Heart left ventricle (tissue), 16 donors: ENCODE results near the gene HLCS. TPM values are rescaled to one million over a fixed set of nuclear protein-coding genes. Genes with fewer than 3 reads are reported as not detected.

Experiments used
- ATAC-seq, 4 donors: fragments of 200-7000 bp; cut with Tn5 transposase; one replicate each; pipeline ENCODE4 v1.9.1; 2020 to 2022; ENCODE audit warnings: moderate library complexity in 4 of 4, mild to moderate bottlenecking in 3 of 4, moderate number of reproducible peaks in 1 of 4
- DNase-seq, 5 donors: peaks; one replicate each; pipeline ENCODE4 v3.0.0-alpha.2; 2020
- H3K27ac ChIP-seq, 12 donors: fragments of 200-600 bp; sonication (generic) in 4 of 12; one replicate each; pipeline versions ENCODE4 v1.5.0 to v1.8.0; 2016 to 2022; ENCODE audit warnings: mild to moderate bottlenecking in 2 of 12
- H3K27me3 ChIP-seq, 9 donors: fragments of 200-600 bp; sonication (generic) in 2 of 9; one replicate each; pipeline versions ENCODE4 v1.5.1 to v1.8.0; 2016 to 2022; ENCODE audit warnings: mild to moderate bottlenecking in 3 of 9
- H3K36me3 ChIP-seq, 9 donors: fragments of 200-600 bp; sonication (generic) in 2 of 9; one replicate each; pipeline versions ENCODE4 v1.5.0 to v1.8.0; 2018 to 2022; ENCODE audit warnings: mild to moderate bottlenecking in 2 of 9
- H3K4me1 ChIP-seq, 12 donors: fragments of 200-600 bp; sonication (generic) in 4 of 12; one replicate each; pipeline versions ENCODE4 v1.5.0 to v1.8.0; 2016 to 2022; ENCODE audit warnings: mild to moderate bottlenecking in 3 of 12
- H3K4me3 ChIP-seq, 12 donors: fragments of 200-600 bp; sonication (generic) in 4 of 12; one replicate each; pipeline versions ENCODE4 v1.5.0 to v1.8.0; 2017 to 2022; ENCODE audit warnings: mild to moderate bottlenecking in 9 of 12, moderate library complexity in 4 of 12
- H3K9me3 ChIP-seq, 12 donors: fragments of 200-600 bp; sonication (generic) in 4 of 12; one replicate each; pipeline versions ENCODE4 v1.5.0 to v1.8.0; 2016 to 2022; ENCODE audit warnings: mild to moderate bottlenecking in 1 of 12
- CTCF ChIP-seq, 12 donors: fragments of 200-600 bp; sonication (generic) in 4 of 12; IDR thresholded peaks; one replicate each; pipeline versions ENCODE4 v1.5.0 to v1.8.0; 2018 to 2022; ENCODE audit warnings: antibody characterized with exemption in 12 of 12, mild to moderate bottlenecking in 5 of 12
- POLR2A ChIP-seq, 2 donors: fragments of 450-650 bp; IDR thresholded peaks; one replicate each; pipeline ENCODE4 v1.6.1; 2017; ENCODE audit warnings: antibody characterized with exemption in 2 of 2, mild to moderate bottlenecking in 2 of 2, moderate library complexity in 2 of 2
- WGBS, 4 donors: extraction: QIAGEN DNeasy Blood & Tissue Kit in 2 of 4; methylation state at CpG; one replicate each; pipeline versions ENCODE4 v1.1.5 to v1.1.7; 2013 to 2018; 5-methylcytosine and 5-hydroxymethylcytosine counted together
- intact Hi-C, 10 donors: fragments of 100-400 bp; cut with DNase I; formaldehyde crosslinking; loops; one replicate each; pipeline versions ENCODE4 v1.11.1 to v1.14.2; 2022
- polyA plus RNA-seq, 2 donors: library from polyadenylated mRNA; stranded (reverse); fragments of 200-250 nt; gene quantifications; one replicate each; pipeline ENCODE4 v1.2.3, GENCODE V29; 2013
- total RNA-seq, 9 donors: library from RNA; depleted of rRNA in 2 of 9; stranded (reverse); fragments of >200 nt in 2 of 9; fragmentation: NEBNext Ultra II Directional in 3 of 9; extraction: Animal tissue kit (Norgen Biotek cat#: 25700) in 3 of 9; gene quantifications; one replicate each; pipeline versions ENCODE4 v1.1.0 to v1.2.4, GENCODE V29; 2016 to 2023
- donor health status: ischemic (EF 13 %, LVEDD 7.1; RV severe dilation, severe dysfunction).
- donor health status: healthy with polysubstance abuse.
- donor health status: DM: no; HTN: yes; CAD: no.
- donor health status: DM: no; HTN: no; CAD: no.
- donor health status: ischemic (EF 25% LVEDD 6.9; RV normal size, moderate dysfunction).
- donor health status: ischemic (EF 25% LVEDD 5.7; RV mildly dilated, moderate dysfunction).
- donor health status: healthy.
- donor health status: DM: yes; HTN: yes; CAD: no.
- donor health status: ischemic (EF 35%, LVEDD 5.7; RV mildly dilated, moderate dysfunction).
- donor health status: nonischemic (EF 11% LVEDD 7.7; RV severe dilation, severe dysfunction).
- donor health status: DM: yes; HTN: yes; CAD: no.
- donor health status: PGD.
- donor health status: ischemic (EF 29% LVEDD 5.4; RV normal size, mild dysfunction).
- donor health status: nonischemic (EF 23%, LVEDD 6.1; RV moderate dilation, normal function).

The HLCS gene
- total and polyA plus RNA-seq, 11 donors = 1.8 to 15.2 (median 6.2) TPM

- no peak for TF ChIP-seq POLR2A (IDR thresholded peaks at IDR 0.05)
- no peak for TF ChIP-seq CTCF (IDR thresholded peaks at IDR 0.05)
- H3K36me3 ChIP-seq = no peaks in the 10 kb centered on the region
- DNase-seq (peak in 1 of 5 donors; percentile 13), ATAC-seq (no peak)
- 2 to 4% (median 3%) methylated on average over 34 to 44 of the region's 44 CpGs for WGBS, 4 donors
- no peaks in the 10 kb centered on the region for H3K9me3 ChIP-seq
- H3K27ac ChIP-seq = no peak overlapping the region
- H3K4me3 ChIP-seq = peak overlapping the region in 4 of 12 donors; percentile 8 to 27 (median 13)
- peaks cover 0 to 66% (median 33%) of the 10 kb centered on the region in 12 donors for H3K4me1 ChIP-seq
- H3K27me3 ChIP-seq = peaks cover 85 to 100% (median 98%) of the 10 kb centered on the region in 9 donors
- intact Hi-C loops = no loop called here
Measured at GRCh38 chr21:36708286-36709029, 258.0 kb downstream of the HLCS start.

GRCh38 chr21:36707763-36708285 is 258.6 kb downstream of the HLCS start:
- H3K36me3 ChIP-seq = no peaks in the 10 kb centered on the region
- peak overlapping the region in 1 of 12 donors; percentile 12 for H3K4me3 ChIP-seq
- intact Hi-C loops = no loop called here
- ATAC-seq = no peak
- peaks cover 0 to 66% (median 33%) of the 10 kb centered on the region in 12 donors for H3K4me1 ChIP-seq
- H3K27me3 ChIP-seq = peaks cover 84 to 100% (median 100%) of the 10 kb centered on the region in 9 donors
- DNase-seq = peak in 1 of 5 donors; percentile 14
- no peak for TF ChIP-seq CTCF (IDR thresholded peaks at IDR 0.05)
- TF ChIP-seq POLR2A (IDR thresholded peaks at IDR 0.05) = no peak
- H3K9me3 ChIP-seq = no peaks in the 10 kb centered on the region
- WGBS, 4 donors = 1 to 3% (median 2%) methylated on average over 28 to 53 of the region's 53 CpGs
- no peak overlapping the region for H3K27ac ChIP-seq

GRCh38 chr21:36706951-36707762 is 259.3 kb downstream of the HLCS start:
- DNase-seq = peak in 1 of 5 donors; percentile 12
- intact Hi-C loops = no loop called here
- peaks cover 0 to 66% (median 33%) of the 10 kb centered on the region in 12 donors for H3K4me1 ChIP-seq
- TF ChIP-seq POLR2A (IDR thresholded peaks at IDR 0.05) (no peak), CTCF (IDR thresholded peaks at IDR 0.05) (peak in 2 of 12 donors; percentile 6 to 15)
- H3K36me3 ChIP-seq = no peaks in the 10 kb centered on the region
- peaks cover 84 to 100% (median 100%) of the 10 kb centered on the region in 9 donors for H3K27me3 ChIP-seq
- no peaks in the 10 kb centered on the region for H3K9me3 ChIP-seq
- 9 to 13% (median 12%) methylated on average over 32 of the region's 32 CpGs for WGBS, 4 donors
- peak overlapping the region in 1 of 12 donors; percentile 2 for H3K4me3 ChIP-seq
- peak in 1 of 4 donors; percentile 46 for ATAC-seq
- H3K27ac ChIP-seq = no peak overlapping the region

GRCh38 chr21:36706482-36706852 is 260.0 kb downstream of the HLCS start:
- no peak overlapping the region for H3K27ac ChIP-seq
- ATAC-seq (no peak), DNase-seq (peak in 1 of 5 donors; percentile 3)
- H3K4me3 ChIP-seq = peak overlapping the region in 1 of 12 donors; percentile 2
- peaks cover 87 to 100% (median 100%) of the 10 kb centered on the region in 9 donors for H3K27me3 ChIP-seq
- 10 to 14% (median 11%) methylated on average over 13 of the region's 13 CpGs for whole genome bisulfite sequencing, 4 donors
- H3K36me3 ChIP-seq = no peaks in the 10 kb centered on the region
- peaks cover 0 to 68% (median 35%) of the 10 kb centered on the region in 12 donors for H3K4me1 ChIP-seq
- no peaks in the 10 kb centered on the region for H3K9me3 ChIP-seq
- TF ChIP-seq CTCF (IDR thresholded peaks at IDR 0.05) (no peak), POLR2A (IDR thresholded peaks at IDR 0.05) (no peak)
- intact Hi-C loops = no loop called here
